GM19193 (cell line): ENCODE results near the gene OR51B4.
"Not testable (repeated sequence)": the region's sequence is repeated elsewhere in the genome, so short reads cannot be mapped to it uniquely, and the experiment has no call there.

Source experiments
- POLR2A ChIP-seq: IDR thresholded peaks from 4 replicates; pipeline ENCODE4 v1.6.1; 2011; ENCODE audit not compliant: insufficient read depth, insufficient read length; ENCODE audit errors: extremely low read depth

OR51B4 gene

GRCh38 chr11:5280582-5281102 is 21.1 kb downstream of the OR51B4 start:
- TF ChIP-seq POLR2A = no peak

DNA sequence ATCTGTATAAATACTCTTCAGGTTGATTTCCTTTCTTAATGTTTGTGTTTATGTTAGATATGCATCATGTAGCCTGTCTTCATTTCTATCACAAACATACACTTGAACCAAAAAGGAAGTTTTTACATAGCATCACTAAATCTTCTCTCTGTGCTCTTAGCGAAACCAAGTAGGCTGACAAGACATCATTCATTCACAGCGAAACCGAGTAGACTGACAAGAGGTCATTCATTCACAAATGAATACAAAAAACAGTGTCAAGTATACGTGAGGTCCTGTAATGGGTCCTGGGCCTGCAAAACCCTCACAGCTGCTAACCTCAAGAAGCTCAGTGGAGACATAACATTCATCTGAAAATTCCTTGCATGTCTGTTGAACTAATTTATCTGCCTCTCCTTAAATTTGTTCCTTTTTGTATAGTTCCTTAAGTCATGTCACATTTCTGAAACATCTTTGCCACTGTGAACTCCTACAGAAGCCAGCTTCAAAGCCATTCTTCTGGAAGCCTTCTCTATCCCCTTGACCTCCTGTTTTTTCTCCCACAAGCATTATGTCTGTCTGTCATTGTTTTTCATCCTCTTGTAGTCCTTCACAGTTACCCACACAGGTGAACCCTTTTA is 22.2 kb downstream of the OR51B4 start:
- TF ChIP-seq POLR2A = no peak

DNA sequence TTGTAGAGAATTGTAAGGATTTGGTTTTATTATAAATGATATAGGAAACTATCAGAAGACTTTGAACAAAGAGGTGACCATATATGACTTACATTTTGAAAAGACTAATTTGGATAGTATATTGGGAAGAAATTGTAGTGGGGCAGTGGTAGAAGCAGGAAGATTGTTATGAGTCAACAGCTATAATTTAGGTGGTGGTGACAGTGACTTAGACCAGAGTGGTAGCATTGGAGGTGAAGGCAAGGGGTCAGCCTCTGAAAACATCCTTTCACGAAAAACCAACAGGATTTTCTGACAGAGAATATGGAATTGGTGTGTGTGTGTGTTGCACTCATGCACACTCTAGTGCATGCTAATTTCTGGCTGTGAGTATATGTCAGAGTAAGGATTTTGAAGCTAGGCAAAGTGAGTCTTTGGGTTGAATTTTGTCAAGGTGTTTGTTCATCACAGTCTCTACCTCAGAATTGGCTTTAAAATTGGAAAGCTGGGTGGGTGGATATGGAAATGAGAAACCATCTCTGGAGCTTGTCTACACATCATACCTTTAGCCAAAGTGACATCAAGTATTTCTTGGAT is 23.9 kb downstream of the OR51B4 start:
- no peak for TF ChIP-seq POLR2A

DNA sequence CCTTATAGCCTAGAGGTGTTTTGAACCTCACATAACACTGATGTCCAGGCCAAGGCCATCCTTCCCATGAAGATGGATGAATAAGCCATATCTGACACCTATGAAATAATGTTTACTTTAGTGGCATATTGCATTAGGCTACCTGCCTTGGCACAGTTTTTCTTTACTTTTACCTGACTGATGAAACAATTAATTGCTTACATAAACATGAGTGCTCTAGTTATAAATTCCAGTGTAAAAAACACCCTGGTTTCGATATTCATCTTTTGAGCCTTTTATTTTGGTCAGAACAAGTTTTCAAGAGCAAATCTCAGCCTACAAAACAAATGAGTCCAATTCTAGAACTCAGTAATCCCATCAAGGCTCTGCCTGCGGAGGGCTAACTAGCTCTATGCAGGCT is 25.0 kb downstream of the OR51B4 start:
- no peak for TF ChIP-seq POLR2A

GRCh38 chr11:5275369-5276110 is 26.2 kb downstream of the OR51B4 start:
- TF ChIP-seq POLR2A = no peak

DNA sequence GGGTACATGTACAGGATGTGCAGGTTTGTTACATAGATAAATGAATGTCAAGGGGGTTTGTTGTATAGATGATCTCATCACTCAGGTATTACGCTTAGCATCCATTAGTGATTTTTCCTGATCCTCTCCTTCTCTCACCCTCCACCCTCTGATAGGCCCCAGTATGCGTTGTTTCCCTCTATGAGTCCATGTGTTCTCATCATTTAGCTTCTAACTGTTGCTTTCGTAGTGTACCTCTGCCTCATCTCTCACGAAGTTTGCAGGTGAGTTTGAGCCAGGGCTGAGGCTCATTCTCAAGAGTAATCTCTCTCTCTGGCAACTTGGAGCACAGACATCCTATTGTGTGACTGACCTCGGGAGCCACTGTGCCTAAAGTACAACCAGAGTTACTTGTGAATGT is 27.4 kb downstream of the OR51B4 start:
- TF ChIP-seq POLR2A = no peak

DNA sequence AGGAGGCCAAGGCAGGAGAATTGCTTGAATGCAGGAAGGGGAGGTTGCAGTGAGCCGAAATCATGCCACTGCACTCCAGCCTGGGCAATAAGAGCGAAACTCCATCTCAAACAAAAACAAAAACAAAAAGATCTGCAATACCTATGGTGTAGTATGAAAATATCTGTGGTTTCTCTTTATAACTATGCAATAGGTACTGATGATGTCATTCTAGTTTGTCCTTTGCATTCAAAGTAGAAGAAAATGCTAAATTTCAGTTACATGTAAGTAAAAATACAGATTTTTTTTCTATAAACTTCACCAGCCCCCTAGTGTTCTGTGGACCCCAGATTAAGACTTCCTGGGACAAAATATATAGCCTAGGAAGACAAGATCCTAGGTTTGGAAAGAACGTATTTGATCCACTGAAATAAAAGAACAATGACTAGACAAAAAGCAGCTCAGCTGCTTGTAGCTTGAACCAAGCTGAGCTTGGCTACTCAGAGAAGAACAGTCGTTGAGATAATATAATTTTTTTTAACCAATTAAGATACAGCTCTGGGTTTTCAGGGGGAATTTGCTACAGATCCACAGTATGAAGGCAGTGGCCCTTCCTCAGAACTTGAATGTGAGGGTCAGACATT is 29.2 kb downstream of the OR51B4 start:
- no peak for TF ChIP-seq POLR2A

DNA sequence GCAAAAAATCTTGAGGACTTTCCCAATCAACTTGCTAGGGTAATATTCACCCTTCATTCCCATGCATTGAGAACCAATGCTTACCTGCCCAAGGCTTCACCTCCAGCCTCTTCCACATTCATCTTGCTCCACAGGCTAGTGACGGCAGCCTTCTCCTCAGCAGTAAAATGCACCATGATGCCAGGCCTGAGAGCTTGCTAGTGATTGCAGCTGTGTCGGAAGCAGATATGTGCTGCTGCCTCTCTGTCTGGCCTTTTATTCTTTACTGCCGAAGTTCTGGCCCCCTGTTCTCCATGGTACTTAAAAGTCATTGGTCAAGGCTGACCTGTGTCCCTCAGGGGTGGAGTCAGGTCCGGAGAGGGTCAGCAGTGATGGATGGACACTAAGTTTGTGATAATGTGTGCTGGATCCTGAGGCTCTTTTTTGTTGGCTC is 32.0 kb downstream of the OR51B4 start, which contains the start of gene HBE1:
TSS of gene HBE1 (minus strand) at position 231 of the 433 bp plus-strand sequence. CDS start at position 176, 55 bp downstream.
- TF ChIP-seq POLR2A = no peak

GRCh38 chr11:5267033-5267563 is 34.6 kb downstream of the OR51B4 start:
- no peak for TF ChIP-seq POLR2A

DNA sequence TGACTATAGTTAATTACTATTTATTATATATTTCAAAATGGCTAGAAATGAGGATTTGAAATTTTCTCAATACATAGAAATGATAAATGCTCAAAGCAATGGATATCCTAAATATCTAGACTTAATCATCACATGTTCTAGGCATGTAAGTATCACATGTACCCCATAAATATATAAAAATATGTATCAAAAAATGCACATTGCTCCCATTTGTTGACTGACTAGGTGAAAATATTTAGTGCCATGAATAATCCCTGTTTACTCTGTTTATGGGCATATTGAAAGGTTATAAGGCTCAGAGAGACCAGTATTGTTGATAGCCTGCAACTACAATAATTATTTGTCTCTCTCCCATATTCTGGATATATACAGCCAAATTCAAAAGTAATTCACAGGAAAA is 35.1 kb downstream of the OR51B4 start:
- no peak for TF ChIP-seq POLR2A

DNA sequence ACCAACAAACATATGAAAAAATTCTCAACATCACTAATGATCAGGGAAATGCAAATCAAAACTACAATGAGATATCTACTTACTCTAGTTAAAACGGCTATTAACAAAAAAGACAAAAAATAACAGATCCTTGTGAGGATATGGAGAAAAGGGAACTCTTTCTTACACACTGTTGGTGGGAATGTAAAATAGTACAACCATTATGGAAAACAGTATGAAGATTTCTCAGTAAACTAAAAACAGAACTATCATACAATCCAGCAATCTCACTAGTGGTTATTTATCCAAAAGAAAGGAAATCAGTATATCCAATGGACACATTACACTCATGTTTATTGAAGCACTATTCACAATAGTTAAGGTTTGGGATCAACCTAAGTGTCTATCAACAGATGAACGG is 35.9 kb downstream of the OR51B4 start:
- no peak for TF ChIP-seq POLR2A

DNA sequence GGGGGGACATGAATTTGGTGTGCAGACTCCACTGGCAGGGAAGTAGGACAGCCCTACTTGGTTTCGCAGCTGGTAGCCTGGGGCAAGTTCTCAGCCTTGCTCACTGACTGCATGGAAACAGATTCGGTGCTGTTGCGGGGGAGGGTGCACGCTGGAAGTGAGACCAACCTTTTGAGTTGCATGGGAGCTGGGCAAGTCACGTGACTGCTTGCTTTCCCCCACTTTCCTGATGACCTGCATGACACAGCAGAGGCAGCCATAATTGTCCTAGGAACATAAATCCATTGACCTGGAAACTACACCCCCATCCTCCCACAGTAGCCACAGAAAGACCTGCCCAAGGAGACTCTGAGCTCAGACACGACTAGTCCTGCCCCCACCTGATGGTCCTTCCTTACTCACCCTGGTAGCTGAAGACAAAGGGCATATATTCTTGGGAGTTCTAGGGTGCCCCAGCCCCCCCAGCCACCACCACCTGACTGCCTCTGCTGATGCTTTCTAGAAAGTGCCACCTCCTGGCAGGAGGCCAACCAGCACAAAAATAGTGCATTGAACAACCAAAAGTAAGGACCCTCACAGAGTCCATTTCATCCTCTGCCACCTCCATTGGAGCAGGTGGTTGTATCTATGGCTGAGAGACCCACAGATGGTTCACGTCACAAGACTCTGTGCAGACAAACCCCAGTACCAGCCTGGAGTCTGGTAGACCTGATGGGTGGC is 43.0 kb downstream of the OR51B4 start:
- no peak for TF ChIP-seq POLR2A

- TF ChIP-seq POLR2A = no peak
Measured at GRCh38 chr11:5257296-5257695, 44.5 kb downstream of the OR51B4 start.

DNA sequence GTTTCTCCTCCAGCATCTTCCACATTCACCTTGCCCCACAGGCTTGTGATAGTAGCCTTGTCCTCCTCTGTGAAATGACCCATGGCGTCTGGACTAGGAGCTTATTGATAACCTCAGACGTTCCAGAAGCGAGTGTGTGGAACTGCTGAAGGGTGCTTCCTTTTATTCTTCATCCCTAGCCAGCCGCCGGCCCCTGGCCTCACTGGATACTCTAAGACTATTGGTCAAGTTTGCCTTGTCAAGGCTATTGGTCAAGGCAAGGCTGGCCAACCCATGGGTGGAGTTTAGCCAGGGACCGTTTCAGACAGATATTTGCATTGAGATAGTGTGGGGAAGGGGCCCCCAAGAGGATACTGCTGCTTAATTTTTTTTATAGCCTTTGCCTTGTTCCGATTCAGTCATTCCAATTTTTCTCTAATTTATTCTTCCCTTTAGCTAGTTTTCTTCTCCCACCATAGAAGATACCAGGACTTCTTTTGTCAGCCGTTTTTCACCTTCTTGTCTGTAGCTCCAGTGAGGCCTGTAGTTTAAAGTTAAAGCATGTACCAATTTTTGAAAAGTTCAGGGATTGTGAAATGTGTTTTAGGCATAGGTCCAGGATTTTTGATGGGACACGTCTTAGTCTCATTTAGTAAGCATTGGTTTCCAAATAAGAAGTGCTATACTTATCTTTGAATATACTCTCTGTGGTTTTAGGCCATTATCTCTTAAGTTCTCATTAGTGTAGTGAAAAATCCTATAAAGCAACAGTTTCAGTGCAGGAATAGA is 46.9 kb downstream of the OR51B4 start, which contains the start of gene HBG2:
TSS of gene HBG2 (minus strand) at position 136 of the 768 bp plus-strand sequence. CDS start at position 83, 53 bp downstream.
- TF ChIP-seq POLR2A = not testable (repeated sequence)

DNA sequence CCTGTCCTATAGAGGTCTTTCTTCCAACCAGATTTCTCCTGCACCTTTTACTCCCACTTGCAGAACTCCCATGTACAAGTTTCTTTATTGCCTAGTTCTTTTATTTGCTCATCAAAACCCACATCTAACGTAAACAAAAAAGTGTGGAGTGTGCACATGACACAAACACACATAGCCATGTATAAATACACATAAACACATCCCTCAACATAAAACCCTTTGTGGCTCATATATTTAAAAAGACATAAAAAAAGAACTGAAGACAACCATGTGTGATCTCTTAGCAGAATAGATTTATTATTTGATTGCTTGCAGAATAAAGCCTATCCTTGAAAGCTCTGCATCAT is 48.9 kb downstream of the OR51B4 start:
- no peak for TF ChIP-seq POLR2A
